ENCODE data around the gene TMEM175.

TMEM175 gene

GRCh38 chr4:991451-992296, 59.4 kb downstream of the TMEM175 start:
- no peak overlapping the region for H3K4me3 ChIP-seq (ENCODE audit: low read length, poor library complexity, severe bottlenecking)
- H3K27me3 ChIP-seq (ENCODE audit: insufficient read depth, low read length, poor library complexity, severe bottlenecking): no peaks in the 10 kb centered on the region
- H2AFZ ChIP-seq (ENCODE audit: low read length): no peak overlapping the region
- no peaks in the 10 kb centered on the region for H3K9me3 ChIP-seq (ENCODE audit: insufficient read depth, low read depth, low read length)
- H3F3A ChIP-seq (ENCODE audit: low read depth): no peaks in the 10 kb centered on the region
- no peak overlapping the region for H3K9ac ChIP-seq (ENCODE audit: low read depth, low read length, poor library complexity, severe bottlenecking)
- H3K4me2 ChIP-seq (ENCODE audit: low read depth, low read length, poor library complexity, severe bottlenecking): no peak overlapping the region
- peaks cover 6% of the 10 kb centered on the region for H3K4me1 ChIP-seq (ENCODE audit: insufficient read depth, low read length, poor library complexity, severe bottlenecking)
- H3K79me2 ChIP-seq (ENCODE audit: insufficient read depth, low read length): no peaks in the 10 kb centered on the region
- H3K36me3 ChIP-seq (ENCODE audit: insufficient read depth, low read length): no peaks in the 10 kb centered on the region
- no peaks in the 10 kb centered on the region for H4K20me1 ChIP-seq (ENCODE audit: insufficient read depth, low read length, poor library complexity, severe bottlenecking)
- H3K9me2 ChIP-seq (replicated peaks; ENCODE audit: low read depth, low read length): no peaks in the 10 kb centered on the region
- TF ChIP-seq, protein P1, sequence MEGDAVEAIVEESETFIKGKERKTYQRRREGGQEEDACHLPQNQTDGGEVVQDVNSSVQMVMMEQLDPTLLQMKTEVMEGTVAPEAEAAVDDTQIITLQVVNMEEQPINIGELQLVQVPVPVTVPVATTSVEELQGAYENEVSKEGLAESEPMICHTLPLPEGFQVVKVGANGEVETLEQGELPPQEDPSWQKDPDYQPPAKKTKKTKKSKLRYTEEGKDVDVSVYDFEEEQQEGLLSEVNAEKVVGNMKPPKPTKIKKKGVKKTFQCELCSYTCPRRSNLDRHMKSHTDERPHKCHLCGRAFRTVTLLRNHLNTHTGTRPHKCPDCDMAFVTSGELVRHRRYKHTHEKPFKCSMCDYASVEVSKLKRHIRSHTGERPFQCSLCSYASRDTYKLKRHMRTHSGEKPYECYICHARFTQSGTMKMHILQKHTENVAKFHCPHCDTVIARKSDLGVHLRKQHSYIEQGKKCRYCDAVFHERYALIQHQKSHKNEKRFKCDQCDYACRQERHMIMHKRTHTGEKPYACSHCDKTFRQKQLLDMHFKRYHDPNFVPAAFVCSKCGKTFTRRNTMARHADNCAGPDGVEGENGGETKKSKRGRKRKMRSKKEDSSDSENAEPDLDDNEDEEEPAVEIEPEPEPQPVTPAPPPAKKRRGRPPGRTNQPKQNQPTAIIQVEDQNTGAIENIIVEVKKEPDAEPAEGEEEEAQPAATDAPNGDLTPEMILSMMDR (conservative IDR thresholded peaks at IDR 0.05; ENCODE audit: low read length): no peak
- no peak for TF ChIP-seq EZH2phosphoT487 (IDR thresholded peaks at IDR 0.05; ENCODE audit: borderline replicate concordance)

- Histone ChIP-seq H3K36me3 (ENCODE audit: insufficient read depth, low read length) (no peaks in the 10 kb centered on the region), H3K79me2 (ENCODE audit: insufficient read depth, low read length) (no peaks in the 10 kb centered on the region), H2AFZ (ENCODE audit: low read length) (no peak overlapping the region), H4K20me1 (ENCODE audit: insufficient read depth, low read length, poor library complexity, severe bottlenecking) (no peaks in the 10 kb centered on the region), H3K4me1 (ENCODE audit: insufficient read depth, low read length, poor library complexity, severe bottlenecking) (peaks cover 4% of the 10 kb centered on the region), H3K9me3 (ENCODE audit: insufficient read depth, low read depth, low read length) (no peaks in the 10 kb centered on the region), H3K4me3 (ENCODE audit: low read length, poor library complexity, severe bottlenecking) (no peak overlapping the region), H3K27me3 (ENCODE audit: insufficient read depth, low read length, poor library complexity, severe bottlenecking) (no peaks in the 10 kb centered on the region), H3K9me2 (replicated peaks; ENCODE audit: low read depth, low read length) (no peaks in the 10 kb centered on the region), H3K9ac (ENCODE audit: low read depth, low read length, poor library complexity, severe bottlenecking) (no peak overlapping the region), H3K4me2 (ENCODE audit: low read depth, low read length, poor library complexity, severe bottlenecking) (no peak overlapping the region), H3F3A (ENCODE audit: low read depth) (no peaks in the 10 kb centered on the region)
- no peak for TF ChIP-seq EZH2phosphoT487 (IDR thresholded peaks at IDR 0.05; ENCODE audit: borderline replicate concordance)
- TF ChIP-seq, protein P1 (conservative IDR thresholded peaks at IDR 0.05; ENCODE audit: low read length): no peak
These were observed 60.2 kb downstream of the TMEM175 start for GRCh38 chr4:992297-993110.

DNA sequence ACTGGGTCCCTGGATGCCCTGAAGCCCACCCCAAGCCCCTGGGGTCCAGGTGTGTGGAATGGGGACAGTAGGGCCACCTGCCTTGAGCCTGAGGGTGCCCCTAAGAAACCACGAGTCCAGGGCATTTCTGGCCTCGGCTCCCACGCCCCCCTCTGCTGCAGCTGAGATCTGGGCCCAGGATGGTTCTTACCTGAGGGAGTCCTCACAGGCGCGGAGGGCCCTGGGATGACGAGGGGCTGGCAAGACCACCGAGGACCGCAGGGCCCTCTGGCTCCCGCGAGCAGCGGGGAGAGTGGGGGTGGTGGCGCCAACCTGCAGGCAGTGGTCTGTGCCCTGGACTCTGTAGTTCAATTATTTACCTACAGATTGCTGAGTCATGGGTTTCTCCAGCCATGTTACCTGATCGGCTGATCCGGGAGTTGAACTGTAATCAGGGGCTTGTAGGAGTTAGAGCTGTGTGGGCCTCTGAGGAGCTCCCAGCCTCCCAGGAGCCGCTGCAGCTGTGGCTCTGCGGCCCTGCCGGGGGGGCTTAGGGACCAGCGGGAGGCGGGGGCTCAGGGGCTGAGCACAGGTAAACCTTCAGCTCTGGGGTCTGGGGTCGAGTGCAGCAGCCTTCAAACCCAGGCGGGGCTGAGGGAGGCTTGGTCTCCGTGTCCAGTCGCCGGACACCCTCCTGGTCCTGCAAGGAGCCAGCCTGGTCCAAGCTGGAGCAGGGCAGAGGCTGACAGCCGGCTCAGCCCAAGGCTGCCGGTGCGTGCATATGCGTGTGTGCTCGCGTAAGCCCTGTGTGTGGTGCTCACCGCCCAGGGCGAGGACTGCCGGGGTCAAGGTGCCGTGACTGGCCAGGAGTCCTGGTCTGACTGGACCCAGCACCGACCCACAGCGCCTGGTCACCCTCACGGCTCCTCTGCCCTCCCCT, 61.1 kb downstream of the TMEM175 start, which contains the start of gene SLC26A1:
Gene SLC26A1 (minus strand): TSS at position 294 of the 919 bp plus-strand sequence. CDS start 1,701 bp downstream, outside the sequence.
- Histone ChIP-seq H3K9ac (ENCODE audit: low read depth, low read length, poor library complexity, severe bottlenecking) (no peak within 1 kb of the TSS), H2AFZ (ENCODE audit: low read length) (no peak within 1 kb of the TSS)
- no peak for TF ChIP-seq EZH2phosphoT487 (IDR thresholded peaks at IDR 0.05; ENCODE audit: borderline replicate concordance)
- TF ChIP-seq, protein P1 (conservative IDR thresholded peaks at IDR 0.05; ENCODE audit: low read length): no peak

More for the DNA sequence above, 61.1 kb downstream of the TMEM175 start, which contains the start of gene SLC26A1:
- Histone ChIP-seq H3K36me3 (ENCODE audit: insufficient read depth, low read length) (no peaks in the 10 kb centered on the region), H3K9me2 (replicated peaks; ENCODE audit: low read depth, low read length) (no peaks in the 10 kb centered on the region), H3K79me2 (ENCODE audit: insufficient read depth, low read length) (no peaks in the 10 kb centered on the region), H3F3A (ENCODE audit: low read depth) (no peaks in the 10 kb centered on the region), H3K4me3 (ENCODE audit: low read length, poor library complexity, severe bottlenecking) (no peak within 1 kb of the TSS), H3K4me1 (ENCODE audit: insufficient read depth, low read length, poor library complexity, severe bottlenecking) (no peaks in the 10 kb centered on the region), H4K20me1 (ENCODE audit: insufficient read depth, low read length, poor library complexity, severe bottlenecking) (no peaks in the 10 kb centered on the region), H3K9me3 (ENCODE audit: insufficient read depth, low read depth, low read length) (no peaks in the 10 kb centered on the region), H3K4me2 (ENCODE audit: low read depth, low read length, poor library complexity, severe bottlenecking) (no peak within 1 kb of the TSS), H3K27me3 (ENCODE audit: insufficient read depth, low read length, poor library complexity, severe bottlenecking) (no peaks in the 10 kb centered on the region)

All from Loucy (cell line).